HepG2 (cell line): ENCODE results near the gene CGREF1. TPM values are rescaled to one million over a fixed set of nuclear protein-coding genes. Genes with fewer than 3 reads are reported as not detected.

Experiments
- ATM ChIP-seq: fragments of 450-650 bp; IDR thresholded peaks from 2 replicates; pipeline ENCODE4 v1.7.1; 2017; ENCODE audit warnings: mild to moderate bottlenecking, borderline replicate concordance
- CEBPG ChIP-seq: IDR thresholded peaks from 2 replicates; pipeline ENCODE4 v1.6.1; 2016
- EP300 ChIP-seq, 3 experiments: sonication (generic) in 1 of 3; formaldehyde crosslinking in 1 of 3; IDR thresholded peaks; 2 replicates each; pipeline versions ENCODE4 v1.5.1 to v1.6.1; 2011 to 2020; ENCODE audit warnings: low read depth in 2 of 3, low read length in 2 of 3, borderline replicate concordance in 1 of 3, improper control_type of control experiment in 1 of 3, mild to moderate bottlenecking in 1 of 3, missing genetic modification reagents in 1 of 3, moderate library complexity in 1 of 3
- FLYWCH1 ChIP-seq: sonication (generic); formaldehyde crosslinking; IDR thresholded peaks from 2 replicates; pipeline ENCODE4 v1.8.1; 2023; ENCODE audit warnings: mild to moderate bottlenecking, missing genetic modification reagents
- GLI4 ChIP-seq: sonication (generic); formaldehyde crosslinking; IDR thresholded peaks from 2 replicates; pipeline ENCODE4 v1.5.1; 2020; ENCODE audit warnings: missing genetic modification reagents, mild to moderate bottlenecking, moderate library complexity, borderline replicate concordance
- HNF4G ChIP-seq, 2 experiments: sonication (generic) in 1 of 2; formaldehyde crosslinking in 1 of 2; IDR thresholded peaks; 2 replicates each; pipeline versions ENCODE4 v1.4.0 to v1.6.1; 2011 to 2020; ENCODE audit warnings: borderline replicate concordance in 2 of 2, low read depth in 2 of 2, mild to moderate bottlenecking in 2 of 2, low read length in 1 of 2, missing genetic modification reagents in 1 of 2, moderate library complexity in 1 of 2
- KLF9 ChIP-seq: IDR thresholded peaks from 2 replicates; pipeline ENCODE4 v1.6.1; 2016; ENCODE audit warnings: low read depth
- PRDM4 ChIP-seq: sonication (generic); formaldehyde crosslinking; IDR thresholded peaks from 2 replicates; pipeline ENCODE4 v1.9.0; 2021; ENCODE audit warnings: missing genetic modification reagents, borderline replicate concordance
- RBFOX2 ChIP-seq: fragments of 200-400 bp; formaldehyde crosslinking; IDR thresholded peaks from 2 replicates; pipeline ENCODE4 v1.6.1; 2017; ENCODE audit warnings: low read depth, mild to moderate bottlenecking, low read length
- REXO4 ChIP-seq: sonication (generic); formaldehyde crosslinking; IDR thresholded peaks from 2 replicates; pipeline ENCODE4 v1.8.0; 2022; ENCODE audit warnings: missing genetic modification reagents, mild to moderate bottlenecking, borderline replicate concordance
- SNAPC4 ChIP-seq: sonication (generic); formaldehyde crosslinking; IDR thresholded peaks from 2 replicates; pipeline ENCODE4 v1.4.0; 2020; ENCODE audit warnings: mild to moderate bottlenecking, missing genetic modification reagents
- SP4 ChIP-seq: sonication (generic); formaldehyde crosslinking; IDR thresholded peaks from 2 replicates; pipeline ENCODE4 v1.8.1; 2023; ENCODE audit warnings: mild to moderate bottlenecking, missing genetic modification reagents
- SRSF9 ChIP-seq: fragments of 200-400 bp; formaldehyde crosslinking; IDR thresholded peaks from 2 replicates; pipeline ENCODE4 v1.6.1; 2018; ENCODE audit warnings: borderline replicate concordance, mild to moderate bottlenecking, low read depth, low read length; ENCODE audit not compliant: insufficient read depth, poor library complexity, severe bottlenecking
- ZNF253 ChIP-seq: sonication (generic); formaldehyde crosslinking; IDR thresholded peaks from 2 replicates; pipeline ENCODE4 v1.8.0; 2022; ENCODE audit warnings: mild to moderate bottlenecking, missing genetic modification reagents, borderline replicate concordance
- ZNF280B ChIP-seq: sonication (generic); formaldehyde crosslinking; IDR thresholded peaks from 2 replicates; pipeline ENCODE4 v1.5.0; 2020; ENCODE audit warnings: missing genetic modification reagents, mild to moderate bottlenecking, borderline replicate concordance
- ZNF30 ChIP-seq: sonication (generic); formaldehyde crosslinking; IDR thresholded peaks from 2 replicates; pipeline ENCODE4 v1.5.0; 2020; ENCODE audit warnings: mild to moderate bottlenecking, missing genetic modification reagents
- ZNF446 ChIP-seq: sonication (generic); formaldehyde crosslinking; IDR thresholded peaks from 2 replicates; pipeline ENCODE4 v1.5.0; 2020; ENCODE audit warnings: mild to moderate bottlenecking, missing genetic modification reagents
- ZNF552 ChIP-seq: sonication (generic); formaldehyde crosslinking; IDR thresholded peaks from 2 replicates; pipeline ENCODE4 v1.9.0; 2022; ENCODE audit warnings: missing genetic modification reagents, mild to moderate bottlenecking, borderline replicate concordance
- polyA plus RNA-seq, 8 experiments: library from polyadenylated mRNA; depleted of rRNA in 3 of 8; stranded (reverse) in 7 of 8; unstranded in 1 of 8; fragments of >200 nt; fragmentation: Illumina TruSeq in 4 of 8; extraction: Trizol in 4 of 8; gene quantifications; 2 replicates each; pipeline versions ENCODE4 v1.2.1 to v1.2.3, GENCODE V29; 2011 to 2016; ENCODE audit warnings: low read depth in 4 of 8, missing spikeins in 1 of 8, mixed read lengths in 1 of 8; ENCODE audit not compliant: insufficient read depth in 1 of 8
- total RNA-seq, 5 experiments: library from RNA; depleted of rRNA; stranded (reverse); fragments of >200 nt; fragmentation: Illumina TruSeq; extraction: Trizol; gene quantifications; 2 replicates each; pipeline ENCODE4 v1.2.3, GENCODE V29; 2016; ENCODE audit warnings: low read depth in 1 of 5

CGREF1 gene
- total and polyA plus RNA-seq, 2 of the 13 experiments (the other 11 are each of a cell fraction or from before 2014, with no cell fraction given): 13.9 to 23.4 TPM

- TF ChIP-seq ZNF280B (CRISPR knock-in tag): no peak
- no peak for TF ChIP-seq GLI4
- TF ChIP-seq REXO4 (CRISPR knock-in tag): no peak; the same call in 1 of the 2 replicates
- TF ChIP-seq SP4 (CRISPR knock-in tag): no peak; the same call in 1 of the 2 replicates
- no peak for TF ChIP-seq HNF4G (IDR thresholded peaks at IDR 0.05; ENCODE audit: borderline replicate concordance, low read depth, low read length)
- TF ChIP-seq HNF4G (CRISPR knock-in tag; IDR thresholded peaks at IDR 0.05; ENCODE audit: borderline replicate concordance, low read depth): no peak
- no peak for TF ChIP-seq SNAPC4 (CRISPR knock-in tag)
- TF ChIP-seq SRSF9: no peak
- no peak for TF ChIP-seq EP300 (IDR thresholded peaks at IDR 0.05; ENCODE audit: low read depth in 2 of 2, low read length in 2 of 2)
- no peak for TF ChIP-seq EP300 (CRISPR knock-in tag; IDR thresholded peaks at IDR 0.05; ENCODE audit: borderline replicate concordance)
- TF ChIP-seq RBFOX2: peak; percentile 58
- TF ChIP-seq ZNF253 (CRISPR knock-in tag): no peak
- 0 out of 2 replicates have a peak, but pooled peaks have one; percentile 42 for TF ChIP-seq FLYWCH1 (CRISPR knock-in tag)
- no peak for TF ChIP-seq ATM
- no peak for TF ChIP-seq ZNF552
- no peak for TF ChIP-seq ZNF30 (CRISPR knock-in tag)
- no peak for TF ChIP-seq KLF9 (CRISPR knock-in tag)
- no peak for TF ChIP-seq PRDM4 (CRISPR knock-in tag)
- TF ChIP-seq ZNF446 (CRISPR knock-in tag): no peak
- TF ChIP-seq CEBPG (CRISPR knock-in tag): no peak
These were observed 10.0 kb upstream of the CGREF1 start (continued) for GRCh38 chr2:27128668-27129571.
